Mesothelial cell of epicardium (in vitro differentiated cells): Measurements from ENCODE around the gene ADGRG6. TPM values are rescaled to one million over a fixed set of nuclear protein-coding genes. Genes with fewer than 3 reads are reported as not detected.
A peak's percentile ranks its signal among the peaks of the same experiment; 100 is the strongest.

Experiments
- DNase-seq, 2 experiments: peaks; one replicate each; pipeline ENCODE4 v3.0.0; 2021; ENCODE audit warnings: low spot score in 2 of 2; ENCODE audit not compliant: unreplicated experiment in 2 of 2
- H3K27ac Mint-ChIP-seq: 2 replicates; pipeline ENCODE4 v1.8.0; 2021; ENCODE audit warnings: mixed read lengths
- H3K27me3 Mint-ChIP-seq: 2 replicates; pipeline ENCODE4 v1.8.0; 2021; ENCODE audit warnings: low read depth, mixed read lengths
- H3K36me3 Mint-ChIP-seq: 2 replicates; pipeline ENCODE4 v1.8.0; 2021; ENCODE audit warnings: mixed read lengths
- H3K4me1 Mint-ChIP-seq: 2 replicates; pipeline ENCODE4 v1.8.0; 2021; ENCODE audit warnings: mixed read lengths
- H3K4me3 Mint-ChIP-seq: 2 replicates; pipeline ENCODE4 v1.8.0; 2021; ENCODE audit warnings: mild to moderate bottlenecking, moderate library complexity, mixed read lengths
- H3K9me3 Mint-ChIP-seq: 2 replicates; pipeline ENCODE4 v1.8.0; 2021; ENCODE audit warnings: mixed read lengths
- total RNA-seq: library from RNA; stranded (reverse); gene quantifications from 3 replicates; pipeline ENCODE4 v1.2.1, GENCODE V29; 2021
- TF ChIP-seq, protein P1 (sequence below): fragments of 200-600 bp; sonication (generic); IDR thresholded peaks from one replicate; pipeline ENCODE4 v1.5.0; 2021; ENCODE audit warnings: antibody characterized with exemption; ENCODE audit not compliant: unreplicated experiment

The ADGRG6 gene
- total RNA-seq, 1 donor from 2014 or later: 36.6 TPM

DNA sequence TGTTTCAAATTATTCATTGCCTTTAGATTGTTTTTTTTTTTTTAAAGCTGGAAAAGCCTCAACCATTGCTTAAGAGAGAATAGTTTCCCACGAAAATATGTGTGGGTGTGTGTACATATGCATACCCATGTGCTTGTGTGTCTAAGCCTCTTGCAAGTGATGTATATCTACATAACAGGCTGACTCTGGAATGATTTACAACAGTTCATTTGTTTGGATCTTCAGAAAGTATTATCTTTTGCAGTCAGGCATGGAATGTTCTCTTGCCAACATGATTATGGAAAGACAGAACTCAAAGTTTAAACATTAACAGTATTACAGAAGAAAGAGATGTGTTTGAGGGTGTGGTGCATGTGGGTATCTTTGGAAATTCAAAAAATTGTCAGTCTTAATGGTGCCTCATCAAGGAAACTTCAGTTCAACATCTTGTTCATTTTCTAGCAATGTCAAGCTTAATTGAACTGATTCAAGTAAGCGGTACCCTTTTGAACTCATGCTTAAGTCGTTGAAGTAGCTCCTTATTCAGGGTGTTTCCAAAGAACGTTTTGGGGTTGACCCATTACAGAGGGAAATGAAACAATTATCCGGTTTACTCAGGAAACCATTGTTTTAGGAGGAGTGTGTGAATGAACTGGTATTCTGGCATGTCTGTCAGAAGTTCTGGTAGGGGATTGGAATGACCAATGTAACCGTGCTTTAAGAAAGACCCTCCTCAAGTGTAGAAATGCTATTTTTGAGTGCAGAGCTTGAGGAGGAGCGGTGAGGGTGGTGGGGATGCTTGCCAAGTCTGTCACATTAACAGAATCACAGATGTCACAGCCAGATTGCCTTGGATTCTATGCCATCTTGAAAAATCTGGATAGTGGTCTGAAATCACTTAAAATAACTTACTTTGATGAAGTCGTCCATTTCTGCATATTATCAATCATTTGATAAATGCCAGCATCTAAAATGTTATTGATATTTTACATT, 60.3 kb downstream of the ADGRG6 start:
- Mint-ChIP-seq H3K27ac (peak overlapping the region; percentile 91), H3K4me1 (peaks cover 34% of the 10 kb centered on the region), H3K27me3 (no peaks in the 10 kb centered on the region), H3K36me3 (no peaks in the 10 kb centered on the region), H3K4me3 (no peak overlapping the region), H3K9me3 (no peaks in the 10 kb centered on the region)
- TF ChIP-seq, protein P1, sequence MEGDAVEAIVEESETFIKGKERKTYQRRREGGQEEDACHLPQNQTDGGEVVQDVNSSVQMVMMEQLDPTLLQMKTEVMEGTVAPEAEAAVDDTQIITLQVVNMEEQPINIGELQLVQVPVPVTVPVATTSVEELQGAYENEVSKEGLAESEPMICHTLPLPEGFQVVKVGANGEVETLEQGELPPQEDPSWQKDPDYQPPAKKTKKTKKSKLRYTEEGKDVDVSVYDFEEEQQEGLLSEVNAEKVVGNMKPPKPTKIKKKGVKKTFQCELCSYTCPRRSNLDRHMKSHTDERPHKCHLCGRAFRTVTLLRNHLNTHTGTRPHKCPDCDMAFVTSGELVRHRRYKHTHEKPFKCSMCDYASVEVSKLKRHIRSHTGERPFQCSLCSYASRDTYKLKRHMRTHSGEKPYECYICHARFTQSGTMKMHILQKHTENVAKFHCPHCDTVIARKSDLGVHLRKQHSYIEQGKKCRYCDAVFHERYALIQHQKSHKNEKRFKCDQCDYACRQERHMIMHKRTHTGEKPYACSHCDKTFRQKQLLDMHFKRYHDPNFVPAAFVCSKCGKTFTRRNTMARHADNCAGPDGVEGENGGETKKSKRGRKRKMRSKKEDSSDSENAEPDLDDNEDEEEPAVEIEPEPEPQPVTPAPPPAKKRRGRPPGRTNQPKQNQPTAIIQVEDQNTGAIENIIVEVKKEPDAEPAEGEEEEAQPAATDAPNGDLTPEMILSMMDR: no peak
- DNase-seq: no peak

DNA sequence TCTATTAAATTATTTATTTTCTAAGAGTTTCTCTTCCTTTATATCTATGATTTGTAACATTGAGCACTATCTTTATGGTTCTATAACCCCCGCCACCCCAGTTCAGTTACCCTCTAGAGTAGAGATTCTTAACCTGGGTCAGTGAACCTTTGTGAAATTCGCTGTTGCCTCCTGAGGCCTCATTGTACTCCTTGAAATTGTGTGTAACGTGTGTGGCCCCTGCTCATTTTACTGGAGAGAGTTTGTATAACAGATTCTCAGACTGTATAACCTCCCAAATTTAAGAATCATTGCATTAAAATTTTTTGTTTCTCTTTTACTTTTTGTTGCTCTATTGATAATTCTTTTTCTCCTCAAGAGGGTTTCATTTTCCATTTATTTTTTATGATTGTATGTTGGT, 65.3 kb downstream of the ADGRG6 start:
- Mint-ChIP-seq H3K27ac (no peak overlapping the region), H3K9me3 (no peaks in the 10 kb centered on the region), H3K4me1 (peaks cover 11% of the 10 kb centered on the region), H3K4me3 (no peak overlapping the region), H3K27me3 (no peaks in the 10 kb centered on the region), H3K36me3 (no peaks in the 10 kb centered on the region)
- no peak for DNase-seq
- TF ChIP-seq, protein P1: no peak

DNA sequence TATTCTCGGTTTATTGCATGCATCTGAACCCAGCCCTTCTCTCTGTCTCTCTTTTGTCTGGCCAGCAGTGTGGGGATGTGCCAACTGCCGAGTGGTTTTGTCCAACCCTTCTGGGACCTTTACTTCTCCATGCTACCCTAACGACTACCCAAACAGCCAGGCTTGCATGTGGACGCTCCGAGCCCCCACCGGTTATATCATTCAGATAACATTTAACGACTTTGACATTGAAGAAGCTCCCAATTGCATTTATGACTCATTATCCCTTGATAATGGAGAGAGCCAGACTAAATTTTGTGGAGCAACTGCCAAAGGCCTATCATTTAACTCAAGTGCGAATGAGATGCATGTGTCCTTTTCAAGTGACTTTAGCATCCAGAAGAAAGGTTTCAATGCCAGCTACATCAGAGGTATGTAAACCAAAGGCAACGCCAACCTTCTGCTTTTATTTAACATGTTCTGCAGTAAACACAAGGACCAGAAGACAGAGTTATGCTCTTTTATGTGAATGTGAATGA, 65.8 kb downstream of the ADGRG6 start:
- Mint-ChIP-seq H3K27me3 (no peaks in the 10 kb centered on the region), H3K4me3 (no peak overlapping the region), H3K4me1 (peaks cover 10% of the 10 kb centered on the region), H3K36me3 (no peaks in the 10 kb centered on the region), H3K9me3 (no peaks in the 10 kb centered on the region), H3K27ac (no peak overlapping the region)
- TF ChIP-seq, protein P1: no peak
- no peak for DNase-seq

DNA sequence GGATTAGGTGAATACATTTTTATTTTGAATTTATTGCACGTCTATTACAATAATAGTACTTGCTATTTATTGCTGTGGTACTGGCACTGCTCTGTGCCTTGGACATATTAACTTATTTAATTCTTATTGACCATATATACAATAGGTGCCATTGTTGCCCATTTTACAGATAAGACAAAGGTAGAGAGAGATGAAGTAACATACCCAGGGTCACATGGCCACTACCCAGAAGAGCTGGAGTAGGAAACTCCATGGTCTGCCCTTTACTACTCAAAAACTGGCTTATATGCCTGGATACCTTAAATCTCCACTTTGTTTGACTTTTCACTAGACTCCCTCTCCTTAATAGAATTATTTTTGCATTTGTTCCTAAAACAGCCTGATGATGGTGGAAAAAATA, 67.5 kb downstream of the ADGRG6 start:
- TF ChIP-seq, protein P1: no peak
- DNase-seq: no peak
- no peak overlapping the region for H3K4me3 Mint-ChIP-seq
- no peaks in the 10 kb centered on the region for H3K9me3 Mint-ChIP-seq
- no peaks in the 10 kb centered on the region for H3K27me3 Mint-ChIP-seq
- H3K36me3 Mint-ChIP-seq: no peaks in the 10 kb centered on the region
- H3K4me1 Mint-ChIP-seq: peaks cover 14% of the 10 kb centered on the region
- no peak overlapping the region for H3K27ac Mint-ChIP-seq

DNA sequence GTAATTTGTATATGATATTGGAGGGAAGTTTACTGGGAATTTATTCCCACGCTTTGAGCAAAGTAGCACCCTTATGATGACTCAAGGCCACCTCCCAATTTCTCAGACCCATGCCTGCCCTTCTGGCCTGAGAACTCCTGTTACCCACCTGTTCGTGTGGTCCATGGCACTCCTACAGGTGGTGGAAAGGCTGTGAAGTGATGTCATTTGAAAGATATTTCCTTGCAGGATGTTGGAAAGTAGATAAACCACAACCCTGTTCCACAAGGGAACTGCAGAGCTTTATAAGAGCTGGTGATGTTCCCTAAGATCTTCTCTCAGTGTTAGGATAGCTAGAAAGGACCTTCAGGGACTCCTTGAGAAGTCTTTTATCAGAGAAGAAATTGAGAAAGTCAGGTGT, 70.5 kb downstream of the ADGRG6 start:
- TF ChIP-seq, protein P1: no peak
- Mint-ChIP-seq H3K27me3 (no peaks in the 10 kb centered on the region), H3K4me1 (peaks cover 36% of the 10 kb centered on the region), H3K4me3 (no peak overlapping the region), H3K36me3 (no peaks in the 10 kb centered on the region), H3K9me3 (no peaks in the 10 kb centered on the region), H3K27ac (peak overlapping the region; percentile 68)
- DNase-seq: no peak
